ENCODE data around the gene COBLL1. TPM values are rescaled to one million over a fixed set of nuclear protein-coding genes. Genes with fewer than 3 reads are reported as not detected.

The COBLL1 gene
- total RNA-seq, 2 experiments from 2014 or later: not detected

- Mint-ChIP-seq H3K4me3 (no peak overlapping the region), H3K4me1 (ENCODE audit: low read depth) (no peaks in the 10 kb centered on the region), H3K27me3 (peaks cover 3% of the 10 kb centered on the region), H3K36me3 (no peaks in the 10 kb centered on the region), H3K9me3 (no peaks in the 10 kb centered on the region), H3K27ac (no peak overlapping the region)
- CTCF ChIA-PET: interaction anchor here (1.8 kb wide), 1 partner anchor 11 kb away, joined by 6 read pairs; the partner anchor contains the start of gene COBLL1
- intact Hi-C loops (cut with micrococcal nuclease): no loop called here
- DNase-seq: no peak
- POLR2A ChIA-PET: no interaction called here
These were observed 10.4 kb downstream of the COBLL1 start for GRCh38 chr2:164831180-164831579.

- Mint-ChIP-seq H3K9me3 (no peaks in the 10 kb centered on the region), H3K4me3 (no peak overlapping the region), H3K4me1 (ENCODE audit: low read depth) (no peaks in the 10 kb centered on the region), H3K36me3 (no peaks in the 10 kb centered on the region), H3K27me3 (no peaks in the 10 kb centered on the region), H3K27ac (no peak overlapping the region)
- ChIA-PET CTCF (no interaction called here), POLR2A (no interaction called here)
- DNase-seq: no peak
- intact Hi-C loops (cut with micrococcal nuclease): no loop called here
These were observed 15.1 kb downstream of the COBLL1 start for GRCh38 chr2:164826293-164827243.

- POLR2A ChIA-PET: no interaction called here
- Mint-ChIP-seq H3K27me3 (no peaks in the 10 kb centered on the region), H3K4me3 (no peak overlapping the region), H3K36me3 (no peaks in the 10 kb centered on the region), H3K27ac (no peak overlapping the region), H3K4me1 (ENCODE audit: low read depth) (no peaks in the 10 kb centered on the region), H3K9me3 (no peaks in the 10 kb centered on the region)
- intact Hi-C loops (cut with micrococcal nuclease): no loop called here
- DNase-seq: no peak
- CTCF ChIA-PET: no interaction called here
These were observed 16.8 kb downstream of the COBLL1 start for GRCh38 chr2:164824872-164825271.

- intact Hi-C loops (cut with micrococcal nuclease): no loop called here
- Mint-ChIP-seq H3K36me3 (no peaks in the 10 kb centered on the region), H3K4me3 (no peak overlapping the region), H3K27ac (no peak overlapping the region), H3K27me3 (no peaks in the 10 kb centered on the region), H3K4me1 (ENCODE audit: low read depth) (no peaks in the 10 kb centered on the region), H3K9me3 (no peaks in the 10 kb centered on the region)
- CTCF ChIA-PET: no interaction called here
- DNase-seq: no peak
- POLR2A ChIA-PET: no interaction called here
These were observed 18.5 kb downstream of the COBLL1 start for GRCh38 chr2:164823126-164823525.

- Mint-ChIP-seq H3K4me3 (no peak overlapping the region), H3K27ac (no peak overlapping the region), H3K9me3 (no peaks in the 10 kb centered on the region), H3K36me3 (no peaks in the 10 kb centered on the region), H3K4me1 (ENCODE audit: low read depth) (no peaks in the 10 kb centered on the region), H3K27me3 (no peaks in the 10 kb centered on the region)
- intact Hi-C loops (cut with micrococcal nuclease): no loop called here
- no peak for DNase-seq
- CTCF ChIA-PET: no interaction called here
- POLR2A ChIA-PET: no interaction called here
These were observed 20.3 kb downstream of the COBLL1 start for GRCh38 chr2:164821338-164821737.

- intact Hi-C loops (cut with micrococcal nuclease): no loop called here
- no peaks in the 10 kb centered on the region for H3K36me3 Mint-ChIP-seq
- no peak overlapping the region for H3K27ac Mint-ChIP-seq
- POLR2A ChIA-PET: no interaction called here
- no peak overlapping the region for H3K4me3 Mint-ChIP-seq
- H3K4me1 Mint-ChIP-seq (ENCODE audit: low read depth): no peaks in the 10 kb centered on the region
- CTCF ChIA-PET: no interaction called here
- no peaks in the 10 kb centered on the region for H3K27me3 Mint-ChIP-seq
- no peaks in the 10 kb centered on the region for H3K9me3 Mint-ChIP-seq
- DNase-seq: no peak
These were observed 23.2 kb downstream of the COBLL1 start for GRCh38 chr2:164818149-164819136.

- no peak overlapping the region for H3K4me3 Mint-ChIP-seq
- ChIA-PET CTCF (no interaction called here), POLR2A (no interaction called here)
- no peaks in the 10 kb centered on the region for H3K27me3 Mint-ChIP-seq
- no peaks in the 10 kb centered on the region for H3K9me3 Mint-ChIP-seq
- no peak for DNase-seq
- intact Hi-C loops (cut with micrococcal nuclease): no loop called here
- no peak overlapping the region for H3K27ac Mint-ChIP-seq
- H3K4me1 Mint-ChIP-seq (ENCODE audit: low read depth): no peaks in the 10 kb centered on the region
- H3K36me3 Mint-ChIP-seq: no peaks in the 10 kb centered on the region
These were observed 24.7 kb downstream of the COBLL1 start for GRCh38 chr2:164816900-164817299.

GRCh38 chr2:164816046-164816445 lies 25.6 kb downstream of the COBLL1 start:
- Mint-ChIP-seq H3K4me1 (ENCODE audit: low read depth) (no peaks in the 10 kb centered on the region), H3K27me3 (no peaks in the 10 kb centered on the region), H3K4me3 (no peak overlapping the region), H3K36me3 (no peaks in the 10 kb centered on the region), H3K27ac (no peak overlapping the region), H3K9me3 (no peaks in the 10 kb centered on the region)
- DNase-seq: no peak
- CTCF ChIA-PET: no interaction called here
- POLR2A ChIA-PET: no interaction called here
- intact Hi-C loops (cut with micrococcal nuclease): no loop called here

- CTCF ChIA-PET: no interaction called here
- no peak overlapping the region for H3K27ac Mint-ChIP-seq
These were observed 26.4 kb downstream of the COBLL1 start for GRCh38 chr2:164815071-164815793.

GRCh38 chr2:164813535-164813934 lies 28.1 kb downstream of the COBLL1 start:
- intact Hi-C loops (cut with micrococcal nuclease): no loop called here
- POLR2A ChIA-PET: no interaction called here

More at GRCh38 chr2:164815071-164815793, 26.4 kb downstream of the COBLL1 start:
- no peaks in the 10 kb centered on the region for H3K36me3 Mint-ChIP-seq
- no peaks in the 10 kb centered on the region for H3K27me3 Mint-ChIP-seq
- H3K9me3 Mint-ChIP-seq: no peaks in the 10 kb centered on the region
- POLR2A ChIA-PET: no interaction called here
- no peak overlapping the region for H3K4me3 Mint-ChIP-seq
- no peak for DNase-seq
- intact Hi-C loops (cut with micrococcal nuclease): no loop called here
- H3K4me1 Mint-ChIP-seq (ENCODE audit: low read depth): no peaks in the 10 kb centered on the region

GRCh38 chr2:164812378-164812777 lies 29.2 kb downstream of the COBLL1 start:
- Mint-ChIP-seq H3K27ac (no peak overlapping the region), H3K9me3 (no peaks in the 10 kb centered on the region), H3K4me1 (ENCODE audit: low read depth) (no peaks in the 10 kb centered on the region), H3K4me3 (no peak overlapping the region), H3K36me3 (no peaks in the 10 kb centered on the region), H3K27me3 (no peaks in the 10 kb centered on the region)
- DNase-seq: no peak
- intact Hi-C loops (cut with micrococcal nuclease): no loop called here
- CTCF ChIA-PET: no interaction called here
- POLR2A ChIA-PET: no interaction called here

More at GRCh38 chr2:164813535-164813934, 28.1 kb downstream of the COBLL1 start:
- Mint-ChIP-seq H3K27me3 (no peaks in the 10 kb centered on the region), H3K4me1 (ENCODE audit: low read depth) (no peaks in the 10 kb centered on the region), H3K4me3 (no peak overlapping the region), H3K36me3 (no peaks in the 10 kb centered on the region), H3K27ac (no peak overlapping the region), H3K9me3 (no peaks in the 10 kb centered on the region)
- DNase-seq: no peak
- CTCF ChIA-PET: no interaction called here

- CTCF ChIA-PET: no interaction called here
- no peak for DNase-seq
- no peaks in the 10 kb centered on the region for H3K9me3 Mint-ChIP-seq
- POLR2A ChIA-PET: no interaction called here
- H3K27ac Mint-ChIP-seq: no peak overlapping the region
- H3K4me1 Mint-ChIP-seq (ENCODE audit: low read depth): no peaks in the 10 kb centered on the region
- H3K36me3 Mint-ChIP-seq: no peaks in the 10 kb centered on the region
- no peaks in the 10 kb centered on the region for H3K27me3 Mint-ChIP-seq
- H3K4me3 Mint-ChIP-seq: no peak overlapping the region
- intact Hi-C loops (cut with micrococcal nuclease): no loop called here
These were observed 29.8 kb downstream of the COBLL1 start for GRCh38 chr2:164811819-164812218.
